NB4 (cell line): ENCODE measurements around the gene MAGI2.

Experiments used
- DNase-seq: peaks from one replicate; pipeline ENCODE4 v3.0.0; 2010; ENCODE audit warnings: low read depth
- H3K4me3 ChIP-seq: one replicate; pipeline ENCODE4 v1.5.1; 2011; ENCODE audit warnings: mild to moderate bottlenecking, low read depth, low read length, moderate library complexity
- MAX ChIP-seq: IDR thresholded peaks from 2 replicates; pipeline ENCODE4 v1.6.1; 2011; ENCODE audit warnings: low read depth, low read length
- MYC ChIP-seq: IDR thresholded peaks from 2 replicates; pipeline ENCODE4 v1.6.1; 2011; ENCODE audit warnings: low read depth, low read length
- POLR2A ChIP-seq: IDR thresholded peaks from 2 replicates; pipeline ENCODE4 v1.6.1; 2011; ENCODE audit warnings: mild to moderate bottlenecking; ENCODE audit not compliant: insufficient read length; ENCODE audit errors: extremely low read depth
- TF ChIP-seq, protein P1 (sequence below): IDR thresholded peaks from one replicate; pipeline ENCODE4 v1.5.1; 2012; ENCODE audit warnings: low read depth, low read length

The MAGI2 gene

DNA sequence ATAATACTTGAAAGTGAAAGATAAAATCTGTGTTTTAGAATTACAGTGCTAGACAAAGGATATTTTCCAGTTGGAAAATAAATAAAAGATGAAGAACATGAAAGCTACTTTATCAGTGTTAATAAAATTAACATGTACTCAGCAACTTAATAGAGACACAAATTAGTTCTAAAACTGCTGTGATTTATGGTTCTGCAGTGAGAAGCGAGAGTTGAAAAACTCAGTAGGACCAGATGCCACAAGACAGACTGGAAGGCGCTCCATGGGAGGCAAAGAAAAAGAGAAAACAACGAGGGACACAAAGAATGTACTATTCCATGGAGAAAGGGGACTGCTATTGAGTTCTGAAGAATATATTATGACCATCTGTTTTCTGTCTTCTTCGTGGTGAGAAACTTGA, 1064.4 kb downstream of the MAGI2 start:
- DNase-seq: no peak
- TF ChIP-seq, protein P1, sequence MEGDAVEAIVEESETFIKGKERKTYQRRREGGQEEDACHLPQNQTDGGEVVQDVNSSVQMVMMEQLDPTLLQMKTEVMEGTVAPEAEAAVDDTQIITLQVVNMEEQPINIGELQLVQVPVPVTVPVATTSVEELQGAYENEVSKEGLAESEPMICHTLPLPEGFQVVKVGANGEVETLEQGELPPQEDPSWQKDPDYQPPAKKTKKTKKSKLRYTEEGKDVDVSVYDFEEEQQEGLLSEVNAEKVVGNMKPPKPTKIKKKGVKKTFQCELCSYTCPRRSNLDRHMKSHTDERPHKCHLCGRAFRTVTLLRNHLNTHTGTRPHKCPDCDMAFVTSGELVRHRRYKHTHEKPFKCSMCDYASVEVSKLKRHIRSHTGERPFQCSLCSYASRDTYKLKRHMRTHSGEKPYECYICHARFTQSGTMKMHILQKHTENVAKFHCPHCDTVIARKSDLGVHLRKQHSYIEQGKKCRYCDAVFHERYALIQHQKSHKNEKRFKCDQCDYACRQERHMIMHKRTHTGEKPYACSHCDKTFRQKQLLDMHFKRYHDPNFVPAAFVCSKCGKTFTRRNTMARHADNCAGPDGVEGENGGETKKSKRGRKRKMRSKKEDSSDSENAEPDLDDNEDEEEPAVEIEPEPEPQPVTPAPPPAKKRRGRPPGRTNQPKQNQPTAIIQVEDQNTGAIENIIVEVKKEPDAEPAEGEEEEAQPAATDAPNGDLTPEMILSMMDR: no peak
- TF ChIP-seq MYC (no peak), POLR2A (no peak), MAX (no peak)
- no peak overlapping the region for H3K4me3 ChIP-seq

- TF ChIP-seq POLR2A (no peak), MAX (no peak), MYC (no peak)
- TF ChIP-seq, protein P1: no peak
- H3K4me3 ChIP-seq: no peak overlapping the region
- no peak for DNase-seq
Observed at GRCh38 chr7:78386520-78386919, 1066.9 kb downstream of the MAGI2 start.

DNA sequence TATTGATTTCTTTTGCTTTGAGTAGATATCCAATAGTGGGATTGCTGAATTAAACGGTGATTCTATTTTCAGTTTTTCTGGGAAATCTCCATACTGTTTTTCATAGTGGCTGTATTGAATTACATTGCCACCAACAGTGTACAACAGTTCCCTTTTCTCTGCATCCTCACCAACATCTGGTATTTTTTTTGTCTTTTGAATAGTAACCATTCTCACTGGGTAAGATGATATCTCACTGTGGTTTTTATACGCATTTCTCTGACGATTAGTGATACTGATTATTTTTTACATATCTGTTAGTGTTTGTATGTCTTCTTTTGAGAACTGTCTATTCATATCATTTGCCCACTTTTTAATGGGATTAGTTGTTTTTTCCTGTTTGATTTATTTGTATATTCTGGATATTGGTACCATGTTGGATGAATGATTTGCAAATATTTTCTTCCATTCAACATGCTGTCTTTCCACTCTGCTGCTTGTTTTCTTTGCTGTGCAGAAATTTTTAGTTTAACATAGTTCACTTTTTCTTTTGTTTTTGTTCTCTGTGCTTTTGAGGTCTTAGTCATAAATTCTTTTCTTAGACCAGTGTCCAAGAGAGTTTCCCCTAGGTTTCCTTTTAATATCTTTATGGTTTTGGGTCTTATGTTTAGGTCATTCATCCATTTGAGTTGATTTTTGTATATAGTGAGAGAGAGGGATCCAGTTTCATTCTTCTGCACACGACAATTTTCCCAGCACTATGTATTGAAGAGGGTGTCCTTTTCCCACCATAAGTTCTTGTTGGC, 1070.2 kb downstream of the MAGI2 start:
- no peak overlapping the region for H3K4me3 ChIP-seq
- TF ChIP-seq MAX (no peak), POLR2A (no peak), MYC (no peak)
- TF ChIP-seq, protein P1: no peak
- DNase-seq: no peak

GRCh38 chr7:78379148-78379547, 1074.3 kb downstream of the MAGI2 start:
- H3K4me3 ChIP-seq: no peak overlapping the region
- TF ChIP-seq MYC: no peak
- TF ChIP-seq MAX: no peak
- no peak for TF ChIP-seq POLR2A
- TF ChIP-seq, protein P1: no peak
- DNase-seq: no peak

- no peak overlapping the region for H3K4me3 ChIP-seq
- DNase-seq: peak; percentile 11
- TF ChIP-seq, protein P1: no peak
- TF ChIP-seq POLR2A (no peak), MYC (no peak), MAX (no peak)
Observed at GRCh38 chr7:78377532-78377931, 1075.9 kb downstream of the MAGI2 start.
